ENCODE measurements around the gene GOLT1A. TPM values are rescaled to one million over a fixed set of nuclear protein-coding genes. Genes with fewer than 3 reads are reported as not detected.

The GOLT1A gene
- total and polyA plus RNA-seq, 4 donors, result 14.1 to 103 (median 52.7) TPM

GRCh38 chr1:204219971-204220616 is 6.3 kb upstream of the GOLT1A start:
- H3K36me3 ChIP-seq (ENCODE audit: control insufficient read depth in 4 of 4, insufficient read depth in 3 of 4, low read depth in 1 of 4, low read length in 3 of 4), result peaks cover 0 to 19% (median 9%) of the 10 kb centered on the region in 4 donors

GRCh38 chr1:204218552-204218951 is 4.8 kb upstream of the GOLT1A start:
- DNase-seq (ENCODE audit: low spot score), result no peak
- WGBS, result 59% methylated on average over 2 of the region's 2 CpGs
- no peak overlapping the region for H3K27ac ChIP-seq (ENCODE audit: low read depth in 1 of 2, low read length in 2 of 2)
- no peak overlapping the region for H3K4me3 ChIP-seq (ENCODE audit: low read depth in 1 of 3, low read length in 3 of 3)
- H3K4me1 ChIP-seq (ENCODE audit: control insufficient read depth in 4 of 4, insufficient read depth in 4 of 4, low read length in 3 of 4), result peaks cover 3 to 10% (median 4%) of the 10 kb centered on the region in 4 donors
- peaks cover 0 to 19% (median 8%) of the 10 kb centered on the region in 4 donors for H3K36me3 ChIP-seq (ENCODE audit: control insufficient read depth in 4 of 4, insufficient read depth in 3 of 4, low read depth in 1 of 4, low read length in 3 of 4)
- H3K27me3 ChIP-seq (ENCODE audit: control insufficient read depth in 4 of 4, insufficient read depth in 4 of 4, low read length in 3 of 4), result no peaks in the 10 kb centered on the region
- no peak for TF ChIP-seq FOXA1 (IDR thresholded peaks at IDR 0.05)
- no peak for TF ChIP-seq ZBTB33 (IDR thresholded peaks at IDR 0.05)
- no peak for TF ChIP-seq TAF1 (conservative IDR thresholded peaks at IDR 0.05)
- no peak for TF ChIP-seq SP1 (IDR thresholded peaks at IDR 0.05)
- no peak for TF ChIP-seq HNF4A (conservative IDR thresholded peaks at IDR 0.05)
- TF ChIP-seq JUND (IDR thresholded peaks at IDR 0.05), result no peak
- H3K9ac ChIP-seq (ENCODE audit: low read depth in 1 of 2, low read length in 2 of 2), result no peak overlapping the region
- H3K9me3 ChIP-seq (ENCODE audit: control insufficient read depth in 4 of 4, low read length in 3 of 4), result no peaks in the 10 kb centered on the region

More at GRCh38 chr1:204219971-204220616, 6.3 kb upstream of the GOLT1A start:
- Histone ChIP-seq H3K9ac (ENCODE audit: low read depth in 1 of 2, low read length in 2 of 2) (no peak overlapping the region), H3K4me1 (ENCODE audit: control insufficient read depth in 4 of 4, insufficient read depth in 4 of 4, low read length in 3 of 4) (peaks cover 0 to 3% (median under 1%) of the 10 kb centered on the region in 4 donors), H3K27me3 (ENCODE audit: control insufficient read depth in 4 of 4, insufficient read depth in 4 of 4, low read length in 3 of 4) (no peaks in the 10 kb centered on the region), H3K4me3 (ENCODE audit: low read depth in 1 of 3, low read length in 3 of 3) (no peak overlapping the region), H3K27ac (ENCODE audit: low read depth in 1 of 2, low read length in 2 of 2) (peak overlapping the region in 1 of 2 donors; percentile 8), H3K9me3 (ENCODE audit: control insufficient read depth in 4 of 4, low read length in 3 of 4) (no peaks in the 10 kb centered on the region)
- DNase-seq (ENCODE audit: low spot score), result no peak
- TF ChIP-seq TAF1 (conservative IDR thresholded peaks at IDR 0.05) (no peak), GABPA (IDR thresholded peaks at IDR 0.05 in 1 of 2, conservative IDR thresholded peaks at IDR 0.05 in 1 of 2) (no peak), FOXA1 (IDR thresholded peaks at IDR 0.05) (no peak), HNF4A (conservative IDR thresholded peaks at IDR 0.05) (no peak), NR2F2 (IDR thresholded peaks at IDR 0.05) (no peak), SP1 (IDR thresholded peaks at IDR 0.05) (no peak), HNF4G (IDR thresholded peaks at IDR 0.05) (no peak)
- TF ChIP-seq, protein P1, sequence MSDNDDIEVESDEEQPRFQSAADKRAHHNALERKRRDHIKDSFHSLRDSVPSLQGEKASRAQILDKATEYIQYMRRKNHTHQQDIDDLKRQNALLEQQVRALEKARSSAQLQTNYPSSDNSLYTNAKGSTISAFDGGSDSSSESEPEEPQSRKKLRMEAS (IDR thresholded peaks at IDR 0.05), result no peak
- TF ChIP-seq, protein P2, sequence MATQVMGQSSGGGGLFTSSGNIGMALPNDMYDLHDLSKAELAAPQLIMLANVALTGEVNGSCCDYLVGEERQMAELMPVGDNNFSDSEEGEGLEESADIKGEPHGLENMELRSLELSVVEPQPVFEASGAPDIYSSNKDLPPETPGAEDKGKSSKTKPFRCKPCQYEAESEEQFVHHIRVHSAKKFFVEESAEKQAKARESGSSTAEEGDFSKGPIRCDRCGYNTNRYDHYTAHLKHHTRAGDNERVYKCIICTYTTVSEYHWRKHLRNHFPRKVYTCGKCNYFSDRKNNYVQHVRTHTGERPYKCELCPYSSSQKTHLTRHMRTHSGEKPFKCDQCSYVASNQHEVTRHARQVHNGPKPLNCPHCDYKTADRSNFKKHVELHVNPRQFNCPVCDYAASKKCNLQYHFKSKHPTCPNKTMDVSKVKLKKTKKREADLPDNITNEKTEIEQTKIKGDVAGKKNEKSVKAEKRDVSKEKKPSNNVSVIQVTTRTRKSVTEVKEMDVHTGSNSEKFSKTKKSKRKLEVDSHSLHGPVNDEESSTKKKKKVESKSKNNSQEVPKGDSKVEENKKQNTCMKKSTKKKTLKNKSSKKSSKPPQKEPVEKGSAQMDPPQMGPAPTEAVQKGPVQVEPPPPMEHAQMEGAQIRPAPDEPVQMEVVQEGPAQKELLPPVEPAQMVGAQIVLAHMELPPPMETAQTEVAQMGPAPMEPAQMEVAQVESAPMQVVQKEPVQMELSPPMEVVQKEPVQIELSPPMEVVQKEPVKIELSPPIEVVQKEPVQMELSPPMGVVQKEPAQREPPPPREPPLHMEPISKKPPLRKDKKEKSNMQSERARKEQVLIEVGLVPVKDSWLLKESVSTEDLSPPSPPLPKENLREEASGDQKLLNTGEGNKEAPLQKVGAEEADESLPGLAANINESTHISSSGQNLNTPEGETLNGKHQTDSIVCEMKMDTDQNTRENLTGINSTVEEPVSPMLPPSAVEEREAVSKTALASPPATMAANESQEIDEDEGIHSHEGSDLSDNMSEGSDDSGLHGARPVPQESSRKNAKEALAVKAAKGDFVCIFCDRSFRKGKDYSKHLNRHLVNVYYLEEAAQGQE (IDR thresholded peaks at IDR 0.05), result no peak
- TF ChIP-seq, protein P3, sequence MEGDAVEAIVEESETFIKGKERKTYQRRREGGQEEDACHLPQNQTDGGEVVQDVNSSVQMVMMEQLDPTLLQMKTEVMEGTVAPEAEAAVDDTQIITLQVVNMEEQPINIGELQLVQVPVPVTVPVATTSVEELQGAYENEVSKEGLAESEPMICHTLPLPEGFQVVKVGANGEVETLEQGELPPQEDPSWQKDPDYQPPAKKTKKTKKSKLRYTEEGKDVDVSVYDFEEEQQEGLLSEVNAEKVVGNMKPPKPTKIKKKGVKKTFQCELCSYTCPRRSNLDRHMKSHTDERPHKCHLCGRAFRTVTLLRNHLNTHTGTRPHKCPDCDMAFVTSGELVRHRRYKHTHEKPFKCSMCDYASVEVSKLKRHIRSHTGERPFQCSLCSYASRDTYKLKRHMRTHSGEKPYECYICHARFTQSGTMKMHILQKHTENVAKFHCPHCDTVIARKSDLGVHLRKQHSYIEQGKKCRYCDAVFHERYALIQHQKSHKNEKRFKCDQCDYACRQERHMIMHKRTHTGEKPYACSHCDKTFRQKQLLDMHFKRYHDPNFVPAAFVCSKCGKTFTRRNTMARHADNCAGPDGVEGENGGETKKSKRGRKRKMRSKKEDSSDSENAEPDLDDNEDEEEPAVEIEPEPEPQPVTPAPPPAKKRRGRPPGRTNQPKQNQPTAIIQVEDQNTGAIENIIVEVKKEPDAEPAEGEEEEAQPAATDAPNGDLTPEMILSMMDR (IDR thresholded peaks at IDR 0.05; ENCODE audit: low read depth, low read length, missing input control), result no peak
- TF ChIP-seq, protein P4, sequence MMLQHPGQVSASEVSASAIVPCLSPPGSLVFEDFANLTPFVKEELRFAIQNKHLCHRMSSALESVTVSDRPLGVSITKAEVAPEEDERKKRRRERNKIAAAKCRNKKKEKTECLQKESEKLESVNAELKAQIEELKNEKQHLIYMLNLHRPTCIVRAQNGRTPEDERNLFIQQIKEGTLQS (IDR thresholded peaks at IDR 0.05), result no peak
- WGBS, result 91% methylated on average over 10 of the region's 10 CpGs
